Vagina (tissue), 2 donors: Measurements from ENCODE around the gene LAMA2. TPM values are rescaled to one million over a fixed set of nuclear protein-coding genes. Genes with fewer than 3 reads are reported as not detected.

ENCODE experiments used
- DNase-seq, 2 donors: peaks; one replicate each; pipeline ENCODE4 v3.0.0-alpha.2; 2017; ENCODE audit errors: extremely low spot score in 2 of 2
- H3K27ac ChIP-seq: fragments of 200-600 bp; sonication (generic); one replicate; pipeline ENCODE4 v1.5.1; 2019
- H3K27me3 ChIP-seq: fragments of 200-600 bp; sonication (generic); one replicate; pipeline ENCODE4 v1.5.1; 2019
- H3K36me3 ChIP-seq, 2 donors: fragments of 200-600 bp; sonication (generic); one replicate each; pipeline ENCODE4 v1.5.1; 2017 to 2019
- H3K4me1 ChIP-seq: fragments of 200-600 bp; sonication (generic); one replicate; pipeline ENCODE4 v1.5.1; 2019
- H3K4me3 ChIP-seq, 2 donors: fragments of 200-600 bp; sonication (generic); 1 replicate in 1 of 2; 2 replicates in 1 of 2; pipeline ENCODE4 v1.5.1; 2016 to 2019
- H3K9me3 ChIP-seq: fragments of 200-600 bp; sonication (generic); one replicate; pipeline ENCODE4 v1.5.1; 2019
- CTCF ChIP-seq, 3 experiments: fragments of 450-650 bp in 2 of 3; fragments of 200-600 bp in 1 of 3; sonication (generic) in 1 of 3; IDR thresholded peaks; one replicate each; pipeline ENCODE4 v1.5.1; 2017 to 2019; ENCODE audit warnings: antibody characterized with exemption in 3 of 3, mild to moderate bottlenecking in 2 of 3, moderate library complexity in 2 of 3
- POLR2A ChIP-seq, 2 donors: fragments of 450-650 bp; IDR thresholded peaks; one replicate each; pipeline ENCODE4 v1.6.1; 2017; ENCODE audit warnings: antibody characterized with exemption in 2 of 2, mild to moderate bottlenecking in 2 of 2, moderate library complexity in 2 of 2
- POLR2AphosphoS5 ChIP-seq, 2 donors: sonication (generic); formaldehyde crosslinking; IDR thresholded peaks; one replicate each; pipeline ENCODE4 v1.9.0; 2017; ENCODE audit warnings: antibody characterized with exemption in 2 of 2, mild to moderate bottlenecking in 2 of 2, low read depth in 1 of 2; ENCODE audit not compliant: insufficient read depth in 1 of 2
- intact Hi-C: fragments of 100-400 bp; cut with DNase I; formaldehyde crosslinking; loops from one replicate; pipeline ENCODE4 v1.15.1; 2023
- total RNA-seq: library from RNA; depleted of rRNA; stranded (reverse); fragments of >200 nt; gene quantifications from one replicate; pipeline ENCODE4 v1.2.3, GENCODE V29; 2016

LAMA2 gene
- total RNA-seq, 1 donor from 2014 or later = 91.1 TPM

GRCh38 chr6:129306826-129307225, 423.9 kb downstream of the LAMA2 start:
- Histone ChIP-seq H3K27me3 (no peaks in the 10 kb centered on the region), H3K27ac (no peak overlapping the region), H3K4me3 (no peak overlapping the region), H3K9me3 (no peaks in the 10 kb centered on the region), H3K4me1 (no peaks in the 10 kb centered on the region), H3K36me3 (no peaks in the 10 kb centered on the region)
- TF ChIP-seq CTCF (IDR thresholded peaks at IDR 0.05) (no peak), POLR2AphosphoS5 (IDR thresholded peaks at IDR 0.05; ENCODE audit: insufficient read depth in 1 of 2, low read depth in 1 of 2) (no peak), POLR2A (IDR thresholded peaks at IDR 0.05) (no peak)
- intact Hi-C loops = no loop called here
- DNase-seq = no peak

DNA sequence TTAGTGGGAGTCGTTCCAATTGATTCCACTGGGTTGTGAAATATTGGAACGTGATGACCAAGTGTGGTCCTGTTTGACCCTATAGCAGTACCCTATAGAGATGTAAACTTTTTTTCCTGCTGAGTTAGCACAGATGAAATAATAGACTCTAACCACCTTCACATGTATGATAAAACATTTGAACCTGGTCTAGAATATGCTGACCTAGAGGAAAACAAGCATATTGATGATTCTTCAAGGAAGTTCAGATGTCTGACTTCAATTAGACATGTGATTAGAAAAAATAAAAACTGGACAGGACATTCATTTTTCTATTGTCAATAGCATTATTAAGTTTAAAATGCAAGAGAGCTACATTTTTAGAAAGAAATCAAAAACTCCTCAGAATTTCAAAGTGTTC, 424.9 kb downstream of the LAMA2 start:
- no peaks in the 10 kb centered on the region for H3K4me1 ChIP-seq

DNA sequence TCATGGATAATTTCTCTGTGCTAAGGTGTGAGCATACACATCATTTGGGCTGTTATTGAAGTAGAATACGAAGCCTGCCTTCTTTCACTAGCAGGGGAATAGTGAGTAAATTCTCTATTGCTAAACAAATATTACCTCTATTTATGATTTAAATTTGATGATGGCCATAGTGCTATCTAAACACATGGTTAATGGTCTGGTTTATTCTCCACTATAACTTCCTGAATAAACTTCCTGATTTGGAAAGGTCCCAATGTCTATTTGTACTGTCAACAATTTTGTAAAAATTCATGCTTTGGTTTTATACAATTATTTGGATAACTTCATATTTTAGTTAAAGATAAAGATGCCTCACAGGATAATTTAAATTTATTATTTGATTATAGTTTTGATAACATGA, 426.2 kb downstream of the LAMA2 start:
- no peak for TF ChIP-seq CTCF (IDR thresholded peaks at IDR 0.05)
- TF ChIP-seq POLR2AphosphoS5 (IDR thresholded peaks at IDR 0.05; ENCODE audit: insufficient read depth in 1 of 2, low read depth in 1 of 2) = no peak
- no peak for TF ChIP-seq POLR2A (IDR thresholded peaks at IDR 0.05)
- Histone ChIP-seq H3K4me1 (no peaks in the 10 kb centered on the region), H3K4me3 (no peak overlapping the region), H3K27me3 (no peaks in the 10 kb centered on the region), H3K9me3 (no peaks in the 10 kb centered on the region), H3K27ac (no peak overlapping the region), H3K36me3 (peaks cover 0 to 4% of the 10 kb centered on the region in 2 donors)
- no peak for DNase-seq
- intact Hi-C loops = no loop called here

More for the DNA sequence above, 424.9 kb downstream of the LAMA2 start:
- TF ChIP-seq POLR2A (IDR thresholded peaks at IDR 0.05) (no peak), POLR2AphosphoS5 (IDR thresholded peaks at IDR 0.05; ENCODE audit: insufficient read depth in 1 of 2, low read depth in 1 of 2) (no peak), CTCF (IDR thresholded peaks at IDR 0.05) (no peak)
- Histone ChIP-seq H3K27me3 (no peaks in the 10 kb centered on the region), H3K4me3 (no peak overlapping the region), H3K36me3 (no peaks in the 10 kb centered on the region), H3K9me3 (no peaks in the 10 kb centered on the region), H3K27ac (no peak overlapping the region)
- intact Hi-C loops = no loop called here
- no peak for DNase-seq

GRCh38 chr6:129312880-129313279, 429.9 kb downstream of the LAMA2 start:
- H3K27ac ChIP-seq = no peak overlapping the region
- no peak for DNase-seq
- H3K9me3 ChIP-seq = no peaks in the 10 kb centered on the region
- intact Hi-C loops = no loop called here
- H3K4me1 ChIP-seq = peaks cover 2% of the 10 kb centered on the region
- peaks cover 0 to 4% of the 10 kb centered on the region in 2 donors for H3K36me3 ChIP-seq
- H3K27me3 ChIP-seq = no peaks in the 10 kb centered on the region
- TF ChIP-seq POLR2A (IDR thresholded peaks at IDR 0.05) (no peak), POLR2AphosphoS5 (IDR thresholded peaks at IDR 0.05; ENCODE audit: insufficient read depth in 1 of 2, low read depth in 1 of 2) (no peak), CTCF (IDR thresholded peaks at IDR 0.05) (no peak)
- H3K4me3 ChIP-seq = no peak overlapping the region

GRCh38 chr6:129314575-129314974, 431.6 kb downstream of the LAMA2 start:
- Histone ChIP-seq H3K27ac (no peak overlapping the region), H3K9me3 (no peaks in the 10 kb centered on the region), H3K36me3 (peaks cover 0 to 4% of the 10 kb centered on the region in 2 donors), H3K4me3 (no peak overlapping the region), H3K4me1 (peaks cover 10% of the 10 kb centered on the region), H3K27me3 (no peaks in the 10 kb centered on the region)
- DNase-seq = no peak
- TF ChIP-seq POLR2A (IDR thresholded peaks at IDR 0.05) = no peak
- intact Hi-C loops = no loop called here
